ENCODE data around the gene LRRTM4. TPM values are rescaled to one million over a fixed set of nuclear protein-coding genes. Genes with fewer than 3 reads are reported as not detected.
"Not testable (repeated sequence)": the region's sequence is repeated elsewhere in the genome, so short reads cannot be mapped to it uniquely, and the experiment has no call there.

Gene LRRTM4
- total RNA-seq, 2 experiments from 2014 or later, result not detected

- CTCF ChIA-PET, result no interaction called here
- Mint-ChIP-seq H3K27ac (no peak overlapping the region), H3K9me3 (ENCODE audit: low read depth) (peaks cover 11% of the 10 kb centered on the region), H3K36me3 (no peaks in the 10 kb centered on the region), H3K4me1 (no peaks in the 10 kb centered on the region), H3K4me3 (no peak overlapping the region), H3K27me3 (no peaks in the 10 kb centered on the region)
- DNase-seq (no peak), ATAC-seq (no peak)
Observed at GRCh38 chr2:76829374-76830234, 692.6 kb downstream of the LRRTM4 start.

GRCh38 chr2:76826691-76827090 is 695.5 kb downstream of the LRRTM4 start:
- CTCF ChIA-PET, result no interaction called here

GRCh38 chr2:76825140-76825970 is 696.8 kb downstream of the LRRTM4 start:
- CTCF ChIA-PET, result no interaction called here
- no peaks in the 10 kb centered on the region for H3K27me3 Mint-ChIP-seq
- ATAC-seq (no peak), DNase-seq (no peak)
- no peak overlapping the region for H3K4me3 Mint-ChIP-seq
- no peak overlapping the region for H3K27ac Mint-ChIP-seq
- no peaks in the 10 kb centered on the region for H3K4me1 Mint-ChIP-seq
- no peaks in the 10 kb centered on the region for H3K36me3 Mint-ChIP-seq
- peaks cover 8% of the 10 kb centered on the region for H3K9me3 Mint-ChIP-seq (ENCODE audit: low read depth)

More at GRCh38 chr2:76826691-76827090, 695.5 kb downstream of the LRRTM4 start:
- Mint-ChIP-seq H3K27ac (no peak overlapping the region), H3K27me3 (no peaks in the 10 kb centered on the region), H3K9me3 (ENCODE audit: low read depth) (peaks cover 8% of the 10 kb centered on the region), H3K4me3 (no peak overlapping the region), H3K36me3 (no peaks in the 10 kb centered on the region), H3K4me1 (no peaks in the 10 kb centered on the region)
- DNase-seq (no peak), ATAC-seq (no peak)

- no peak for DNase-seq
- Mint-ChIP-seq H3K27ac (no peak overlapping the region), H3K36me3 (no peaks in the 10 kb centered on the region), H3K4me1 (no peaks in the 10 kb centered on the region), H3K9me3 (ENCODE audit: low read depth) (peaks cover 10% of the 10 kb centered on the region), H3K27me3 (no peaks in the 10 kb centered on the region), H3K4me3 (no peak overlapping the region)
- CTCF ChIA-PET, result no interaction called here
- ATAC-seq, result no peak
Observed at GRCh38 chr2:76821731-76822130, 700.4 kb downstream of the LRRTM4 start.

- H3K36me3 Mint-ChIP-seq, result no peaks in the 10 kb centered on the region
- no peak overlapping the region for H3K27ac Mint-ChIP-seq
- ATAC-seq (no peak), DNase-seq (no peak)
- H3K9me3 Mint-ChIP-seq (ENCODE audit: low read depth), result peaks cover 9% of the 10 kb centered on the region
- no peak overlapping the region for H3K4me3 Mint-ChIP-seq
- H3K27me3 Mint-ChIP-seq, result no peaks in the 10 kb centered on the region
- H3K4me1 Mint-ChIP-seq, result no peaks in the 10 kb centered on the region
- CTCF ChIA-PET, result no interaction called here
Observed at GRCh38 chr2:76813084-76813483, 709.1 kb downstream of the LRRTM4 start.

GRCh38 chr2:76812156-76812555 is 710.0 kb downstream of the LRRTM4 start:
- no peaks in the 10 kb centered on the region for H3K36me3 Mint-ChIP-seq
- DNase-seq, result no peak
- H3K27me3 Mint-ChIP-seq, result no peaks in the 10 kb centered on the region
- no peak overlapping the region for H3K27ac Mint-ChIP-seq
- CTCF ChIA-PET, result no interaction called here
- H3K4me3 Mint-ChIP-seq, result no peak overlapping the region
- H3K9me3 Mint-ChIP-seq (ENCODE audit: low read depth), result peaks cover 12% of the 10 kb centered on the region
- no peaks in the 10 kb centered on the region for H3K4me1 Mint-ChIP-seq
- ATAC-seq, result no peak

GRCh38 chr2:76809136-76809535 is 713.0 kb downstream of the LRRTM4 start:
- peaks cover 8% of the 10 kb centered on the region for H3K9me3 Mint-ChIP-seq (ENCODE audit: low read depth)
- no peak overlapping the region for H3K4me3 Mint-ChIP-seq
- ATAC-seq, result no peak
- CTCF ChIA-PET, result no interaction called here
- no peaks in the 10 kb centered on the region for H3K36me3 Mint-ChIP-seq
- H3K4me1 Mint-ChIP-seq, result no peaks in the 10 kb centered on the region
- H3K27ac Mint-ChIP-seq, result no peak overlapping the region
- no peaks in the 10 kb centered on the region for H3K27me3 Mint-ChIP-seq
- no peak for DNase-seq

- Mint-ChIP-seq H3K27ac (no peak overlapping the region), H3K4me1 (no peaks in the 10 kb centered on the region), H3K4me3 (no peak overlapping the region), H3K27me3 (no peaks in the 10 kb centered on the region), H3K36me3 (no peaks in the 10 kb centered on the region), H3K9me3 (ENCODE audit: low read depth) (peaks cover 8% of the 10 kb centered on the region)
- DNase-seq, result no peak
- CTCF ChIA-PET, result no interaction called here
- ATAC-seq, result no peak
Observed at GRCh38 chr2:76808732-76809131, 713.4 kb downstream of the LRRTM4 start.

- no peak overlapping the region for H3K4me3 Mint-ChIP-seq
- CTCF ChIA-PET, result interaction anchor here (1.1 kb wide), 1 partner anchor 8 kb away, joined by 3 read pairs; no protein-coding TSS in a partner anchor
- H3K9me3 Mint-ChIP-seq (ENCODE audit: low read depth), result peaks cover 9% of the 10 kb centered on the region
- DNase-seq, result no peak
- H3K4me1 Mint-ChIP-seq, result no peaks in the 10 kb centered on the region
- no peaks in the 10 kb centered on the region for H3K36me3 Mint-ChIP-seq
- H3K27me3 Mint-ChIP-seq, result no peaks in the 10 kb centered on the region
- H3K27ac Mint-ChIP-seq, result no peak overlapping the region
- ATAC-seq, result no peak
Observed at GRCh38 chr2:76793647-76794334, 728.4 kb downstream of the LRRTM4 start.

GRCh38 chr2:76781313-76781712 is 740.9 kb downstream of the LRRTM4 start:
- H3K36me3 Mint-ChIP-seq, DNase-seq, H3K27me3 Mint-ChIP-seq, ATAC-seq, H3K27ac Mint-ChIP-seq, H3K4me3 Mint-ChIP-seq, H3K4me1 Mint-ChIP-seq, CTCF ChIA-PET: not testable (repeated sequence)
- peaks cover 11% of the 10 kb centered on the region for H3K9me3 Mint-ChIP-seq (ENCODE audit: low read depth)

- peaks cover 5% of the 10 kb centered on the region for H3K9me3 Mint-ChIP-seq (ENCODE audit: low read depth)
- H3K4me1 Mint-ChIP-seq, result no peaks in the 10 kb centered on the region
- no peaks in the 10 kb centered on the region for H3K36me3 Mint-ChIP-seq
- H3K27ac Mint-ChIP-seq, result no peak overlapping the region
- no peak for ATAC-seq
- H3K4me3 Mint-ChIP-seq, result no peak overlapping the region
- CTCF ChIA-PET, result no interaction called here
- H3K27me3 Mint-ChIP-seq, result no peaks in the 10 kb centered on the region
- no peak for DNase-seq
Observed at GRCh38 chr2:76763276-76763675, 758.9 kb downstream of the LRRTM4 start.

- ATAC-seq, result no peak
- no peak for DNase-seq
- Mint-ChIP-seq H3K27me3 (no peaks in the 10 kb centered on the region), H3K4me3 (no peak overlapping the region), H3K36me3 (no peaks in the 10 kb centered on the region), H3K27ac (no peak overlapping the region), H3K4me1 (no peaks in the 10 kb centered on the region), H3K9me3 (ENCODE audit: low read depth) (peaks cover 7% of the 10 kb centered on the region)
- CTCF ChIA-PET, result no interaction called here
Observed at GRCh38 chr2:76760367-76760704, 761.8 kb downstream of the LRRTM4 start.

GRCh38 chr2:76759634-76760366 is 762.4 kb downstream of the LRRTM4 start:
- H3K4me3 Mint-ChIP-seq, result no peak overlapping the region
- ATAC-seq, result no peak
- H3K36me3 Mint-ChIP-seq, result no peaks in the 10 kb centered on the region
- no peak for DNase-seq
- H3K4me1 Mint-ChIP-seq, result no peaks in the 10 kb centered on the region
- no peaks in the 10 kb centered on the region for H3K27me3 Mint-ChIP-seq
- CTCF ChIA-PET, result no interaction called here
- H3K9me3 Mint-ChIP-seq (ENCODE audit: low read depth), result peaks cover 7% of the 10 kb centered on the region
- no peak overlapping the region for H3K27ac Mint-ChIP-seq
